ENCODE measurements around the gene GNAL.
"Not testable (repeated sequence)": the region's sequence is repeated elsewhere in the genome, so short reads cannot be mapped to it uniquely, and the experiment has no call there.

GNAL gene

GRCh38 chr18:11674119-11674518 lies 14.9 kb upstream of the GNAL start:
- intact Hi-C loops (cut with micrococcal nuclease) = no loop called here
- H3K36me3 Mint-ChIP-seq (ENCODE audit: low read depth) = no peaks in the 10 kb centered on the region
- H3K4me3 Mint-ChIP-seq = no peak overlapping the region
- H3K9me3 Mint-ChIP-seq = no peaks in the 10 kb centered on the region
- peaks cover 20% of the 10 kb centered on the region for H3K27me3 Mint-ChIP-seq
- H3K27ac Mint-ChIP-seq = no peak overlapping the region
- no peaks in the 10 kb centered on the region for H3K4me1 Mint-ChIP-seq (ENCODE audit: low read depth)

DNA sequence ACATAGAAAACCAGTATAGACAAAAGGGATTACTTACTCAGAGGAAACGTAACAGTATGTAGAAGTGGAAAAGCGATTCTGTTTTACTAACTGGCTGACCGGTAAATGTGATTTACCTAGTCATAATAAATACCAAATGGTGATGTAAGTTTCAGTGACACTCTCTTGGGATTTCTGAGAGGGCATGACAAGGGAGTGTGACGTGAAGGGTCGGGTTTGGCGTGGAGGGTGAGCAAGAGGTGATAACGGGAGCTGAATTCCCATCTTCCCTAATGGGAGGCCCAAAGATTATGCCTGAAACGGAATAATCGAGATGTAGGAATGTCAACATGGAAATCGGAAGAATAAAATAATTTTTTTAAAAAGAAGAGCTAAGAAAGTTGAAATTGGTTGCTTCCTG lies 12.7 kb upstream of the GNAL start:
- H3K27ac Mint-ChIP-seq = no peak overlapping the region

DNA sequence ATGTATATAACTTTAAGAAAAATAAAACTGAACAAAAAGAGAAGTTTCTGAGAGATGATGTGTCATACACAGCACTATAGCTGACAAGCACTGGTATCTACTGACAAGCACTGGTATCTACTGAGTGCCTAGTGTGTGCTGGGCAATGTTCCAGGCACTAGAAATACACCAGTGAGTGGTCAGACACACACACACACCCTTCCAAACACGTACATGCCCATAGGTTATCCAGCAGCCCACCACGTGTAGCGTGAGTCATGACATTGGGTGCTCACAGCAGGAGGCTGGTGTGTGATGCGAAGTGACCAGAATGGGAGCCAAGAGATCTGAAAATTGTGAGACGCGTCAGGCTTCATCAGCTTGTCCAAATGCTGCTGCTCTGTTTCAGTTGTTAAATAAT lies 12.2 kb upstream of the GNAL start:
- intact Hi-C loops (cut with micrococcal nuclease) = no loop called here
- H3K36me3 Mint-ChIP-seq (ENCODE audit: low read depth) = no peaks in the 10 kb centered on the region
- H3K9me3 Mint-ChIP-seq = no peaks in the 10 kb centered on the region
- H3K27me3 Mint-ChIP-seq = peaks cover 27% of the 10 kb centered on the region
- no peak overlapping the region for H3K4me3 Mint-ChIP-seq
- no peak overlapping the region for H3K27ac Mint-ChIP-seq
- no peaks in the 10 kb centered on the region for H3K4me1 Mint-ChIP-seq (ENCODE audit: low read depth)

More for the DNA sequence above, 12.7 kb upstream of the GNAL start:
- Mint-ChIP-seq H3K4me1 (ENCODE audit: low read depth) (no peaks in the 10 kb centered on the region), H3K27me3 (peaks cover 23% of the 10 kb centered on the region), H3K36me3 (ENCODE audit: low read depth) (no peaks in the 10 kb centered on the region), H3K9me3 (no peaks in the 10 kb centered on the region), H3K4me3 (no peak overlapping the region)
- intact Hi-C loops (cut with micrococcal nuclease) = no loop called here

GRCh38 chr18:11678211-11678610 lies 10.9 kb upstream of the GNAL start:
- Mint-ChIP-seq H3K4me1 (ENCODE audit: low read depth) (no peaks in the 10 kb centered on the region), H3K4me3 (no peak overlapping the region)

GRCh38 chr18:11689669-11690565 lies 853 bp downstream of the GNAL start:
- no peaks in the 10 kb centered on the region for H3K36me3 Mint-ChIP-seq (ENCODE audit: low read depth)
- peaks cover 56% of the 10 kb centered on the region for H3K27me3 Mint-ChIP-seq
- no peaks in the 10 kb centered on the region for H3K9me3 Mint-ChIP-seq
- H3K27ac Mint-ChIP-seq = no peak overlapping the region
- H3K4me3 Mint-ChIP-seq = peak overlapping the region; percentile 62
- intact Hi-C loops (cut with micrococcal nuclease) = no loop called here
- peaks cover 7% of the 10 kb centered on the region for H3K4me1 Mint-ChIP-seq (ENCODE audit: low read depth)

More at GRCh38 chr18:11678211-11678610, 10.9 kb upstream of the GNAL start:
- intact Hi-C loops (cut with micrococcal nuclease) = no loop called here
- no peaks in the 10 kb centered on the region for H3K9me3 Mint-ChIP-seq
- no peak overlapping the region for H3K27ac Mint-ChIP-seq
- H3K36me3 Mint-ChIP-seq (ENCODE audit: low read depth) = no peaks in the 10 kb centered on the region
- peaks cover 30% of the 10 kb centered on the region for H3K27me3 Mint-ChIP-seq

- peaks cover 56% of the 10 kb centered on the region for H3K27me3 Mint-ChIP-seq
Measured at GRCh38 chr18:11690660-11691059, 1.6 kb downstream of the GNAL start.

GRCh38 chr18:11695736-11696135 lies 6.7 kb downstream of the GNAL start:
- Mint-ChIP-seq H3K27me3 (peaks cover 32% of the 10 kb centered on the region), H3K27ac (no peak overlapping the region), H3K4me1 (ENCODE audit: low read depth) (no peaks in the 10 kb centered on the region), H3K9me3 (no peaks in the 10 kb centered on the region), H3K36me3 (ENCODE audit: low read depth) (no peaks in the 10 kb centered on the region), H3K4me3 (no peak overlapping the region)
- intact Hi-C loops (cut with micrococcal nuclease) = no loop called here

More at GRCh38 chr18:11690660-11691059, 1.6 kb downstream of the GNAL start:
- H3K27ac Mint-ChIP-seq; H3K4me3 Mint-ChIP-seq; intact Hi-C loops (cut with micrococcal nuclease); H3K9me3 Mint-ChIP-seq; H3K36me3 Mint-ChIP-seq (ENCODE audit: low read depth); H3K4me1 Mint-ChIP-seq (ENCODE audit: low read depth): not testable (repeated sequence)

DNA sequence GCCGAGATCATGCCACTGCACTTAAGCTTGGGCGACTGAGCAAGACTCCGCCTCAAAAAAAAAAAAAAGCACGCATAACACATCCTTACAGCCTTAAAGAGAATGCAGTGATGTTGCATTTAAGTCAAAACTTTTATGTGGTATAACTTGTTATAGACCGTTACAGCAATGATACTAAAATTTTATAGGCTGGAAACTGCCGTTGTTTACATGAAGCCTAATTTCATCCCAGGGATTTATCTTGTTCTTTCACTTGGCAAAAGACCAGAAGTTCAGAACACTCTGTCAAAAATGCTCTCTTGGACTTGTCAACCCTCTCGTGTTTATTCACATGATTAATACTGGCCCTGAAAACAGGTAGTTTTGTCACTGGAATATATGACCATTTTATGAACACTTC lies 7.4 kb downstream of the GNAL start:
- Mint-ChIP-seq H3K27ac (no peak overlapping the region), H3K4me1 (ENCODE audit: low read depth) (no peaks in the 10 kb centered on the region), H3K36me3 (ENCODE audit: low read depth) (no peaks in the 10 kb centered on the region), H3K9me3 (no peaks in the 10 kb centered on the region), H3K27me3 (peaks cover 32% of the 10 kb centered on the region), H3K4me3 (no peak overlapping the region)
- intact Hi-C loops (cut with micrococcal nuclease) = no loop called here

GRCh38 chr18:11700876-11701275 lies 11.8 kb downstream of the GNAL start:
- H3K4me3 Mint-ChIP-seq = no peak overlapping the region
- no peaks in the 10 kb centered on the region for H3K4me1 Mint-ChIP-seq (ENCODE audit: low read depth)
- no peaks in the 10 kb centered on the region for H3K9me3 Mint-ChIP-seq
- intact Hi-C loops (cut with micrococcal nuclease) = no loop called here
- peaks cover 9% of the 10 kb centered on the region for H3K27me3 Mint-ChIP-seq
- H3K36me3 Mint-ChIP-seq (ENCODE audit: low read depth) = no peaks in the 10 kb centered on the region
- no peak overlapping the region for H3K27ac Mint-ChIP-seq

DNA sequence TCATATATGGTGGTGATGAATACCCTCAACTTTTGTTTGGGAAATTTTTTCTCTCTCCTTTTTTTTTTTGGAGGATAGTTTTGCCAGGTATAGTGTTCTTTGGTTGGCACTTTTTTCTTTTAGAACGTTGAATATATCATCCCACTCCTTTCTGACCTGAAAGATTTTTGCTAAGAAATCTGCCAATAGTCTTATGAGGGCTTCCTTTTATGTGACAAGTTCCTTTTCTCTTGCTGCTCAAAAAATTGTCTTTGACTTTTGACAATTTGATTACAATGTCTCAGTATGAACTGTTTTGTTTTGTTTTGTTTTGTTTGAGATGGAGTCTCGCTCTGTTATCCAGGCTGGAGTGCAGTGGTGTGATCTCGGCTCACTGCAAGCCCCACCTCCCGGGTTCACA lies 21.5 kb downstream of the GNAL start:
- Mint-ChIP-seq H3K36me3 (ENCODE audit: low read depth) (no peaks in the 10 kb centered on the region), H3K27ac (no peak overlapping the region), H3K4me1 (ENCODE audit: low read depth) (no peaks in the 10 kb centered on the region), H3K27me3 (peaks cover 29% of the 10 kb centered on the region), H3K4me3 (no peak overlapping the region), H3K9me3 (no peaks in the 10 kb centered on the region)
- intact Hi-C loops (cut with micrococcal nuclease) = no loop called here

DNA sequence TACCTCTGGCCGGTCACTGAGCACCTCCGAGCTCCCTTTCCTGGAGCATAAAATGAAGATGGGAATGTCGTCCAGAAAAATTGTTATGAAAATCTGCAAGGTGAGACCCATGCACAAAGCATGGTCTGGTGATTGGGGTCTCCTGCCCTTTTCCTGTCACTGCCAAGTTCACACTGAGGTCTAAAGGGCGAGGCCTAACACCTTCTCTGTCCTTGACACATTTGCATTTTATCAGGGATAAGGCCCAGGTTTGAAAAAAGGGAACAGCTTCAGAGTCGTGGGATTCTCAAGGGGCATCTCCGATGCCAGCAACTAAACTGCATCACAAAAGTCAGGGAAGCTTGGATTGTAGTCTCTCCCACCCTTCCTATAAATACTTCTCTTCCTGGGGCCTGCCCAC lies 24.7 kb downstream of the GNAL start:
- Mint-ChIP-seq H3K36me3 (ENCODE audit: low read depth) (no peaks in the 10 kb centered on the region), H3K4me3 (no peak overlapping the region), H3K9me3 (no peaks in the 10 kb centered on the region), H3K27ac (no peak overlapping the region), H3K27me3 (peaks cover 29% of the 10 kb centered on the region), H3K4me1 (ENCODE audit: low read depth) (no peaks in the 10 kb centered on the region)
- intact Hi-C loops (cut with micrococcal nuclease) = no loop called here

- Mint-ChIP-seq H3K4me3 (no peak overlapping the region), H3K27me3 (peaks cover 24% of the 10 kb centered on the region), H3K36me3 (ENCODE audit: low read depth) (no peaks in the 10 kb centered on the region), H3K9me3 (no peaks in the 10 kb centered on the region), H3K27ac (no peak overlapping the region), H3K4me1 (ENCODE audit: low read depth) (no peaks in the 10 kb centered on the region)
- intact Hi-C loops (cut with micrococcal nuclease) = no loop called here
Measured at GRCh38 chr18:11714244-11714918, 25.3 kb downstream of the GNAL start.

DNA sequence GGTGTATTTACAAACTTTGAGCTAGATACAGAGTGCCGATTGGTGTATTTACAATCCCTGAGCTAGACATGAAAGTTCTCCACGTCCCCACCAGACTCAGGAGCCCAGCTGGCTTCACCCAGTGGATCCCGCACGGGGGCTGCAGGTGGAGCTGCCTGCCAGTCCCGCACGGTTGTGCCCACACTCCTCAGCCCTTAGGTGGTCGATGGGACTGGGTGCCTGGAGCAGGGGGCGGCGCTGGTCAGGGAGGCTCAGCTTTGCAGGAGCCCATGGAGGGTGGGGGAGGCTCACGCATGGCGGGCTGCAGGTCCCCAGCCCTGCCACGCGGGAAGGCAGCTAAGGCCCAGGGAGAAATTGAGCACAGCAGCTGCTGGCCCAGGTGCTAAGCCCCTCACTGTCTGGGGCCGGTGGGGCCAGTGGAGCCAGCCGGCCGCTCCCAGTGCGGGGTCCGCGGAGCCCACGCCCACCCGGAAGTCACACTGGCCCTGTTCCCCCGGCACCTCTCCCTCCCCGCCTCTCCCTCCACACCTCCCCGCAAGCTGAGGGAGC lies 27.8 kb downstream of the GNAL start:
- H3K4me3 Mint-ChIP-seq; H3K9me3 Mint-ChIP-seq; H3K36me3 Mint-ChIP-seq (ENCODE audit: low read depth); H3K4me1 Mint-ChIP-seq (ENCODE audit: low read depth); H3K27ac Mint-ChIP-seq; intact Hi-C loops (cut with micrococcal nuclease): not testable (repeated sequence)
- H3K27me3 Mint-ChIP-seq = peaks cover 11% of the 10 kb centered on the region

DNA sequence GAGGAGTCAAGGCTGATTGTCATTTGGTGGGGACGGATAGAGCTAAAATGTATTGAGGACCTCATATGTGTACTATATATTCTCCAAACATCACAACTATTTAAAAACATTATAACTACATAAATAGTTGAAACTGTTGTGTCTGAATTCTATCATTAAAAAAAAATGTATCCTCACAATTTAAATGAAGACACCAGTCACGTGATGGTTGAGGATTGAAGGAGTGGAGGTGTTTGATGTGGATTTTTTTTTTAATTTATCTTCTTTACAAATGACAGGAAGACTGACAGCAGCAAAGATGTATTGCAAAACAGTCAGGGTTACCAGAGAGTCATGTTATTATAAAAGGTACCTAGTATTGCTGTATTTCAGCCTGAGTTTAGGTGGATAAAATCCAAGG lies 30.0 kb downstream of the GNAL start:
- H3K4me1 Mint-ChIP-seq (ENCODE audit: low read depth) = no peaks in the 10 kb centered on the region
- H3K36me3 Mint-ChIP-seq (ENCODE audit: low read depth) = no peaks in the 10 kb centered on the region
- H3K27me3 Mint-ChIP-seq = peaks cover 8% of the 10 kb centered on the region
- H3K27ac Mint-ChIP-seq = no peak overlapping the region
- intact Hi-C loops (cut with micrococcal nuclease) = no loop called here
- H3K9me3 Mint-ChIP-seq = no peaks in the 10 kb centered on the region
- H3K4me3 Mint-ChIP-seq = no peak overlapping the region

Data from dendritic cell treated with granulocyte-macrophage colony-stimulating factor and Interleukin-4, amounts not matched to agents 40 ng/mL and 50 ng/mL, for 4 days (primary cell).